Endothelial cell of umbilical vein (primary cell): ENCODE measurements around the gene HSP90AB1. TPM values are rescaled to one million over a fixed set of nuclear protein-coding genes. Genes with fewer than 3 reads are reported as not detected.

Source experiments
- BruUV-seq: library from RNA; stranded (reverse); fragments of 400-500 nt; replicated peaks from 2 replicates; lab custom pipeline; 2021; lab: Mats Ljungman, UMichigan
- CTCF ChIA-PET: fragments of 300-600, 350-600 bp; sonication (Branson Sonifier 250); formaldehyde crosslinking; loops from one replicate; lab custom pipeline; 2021; ENCODE audit warnings: antibody characterized with exemption, inconsistent platforms; lab: Charles Lee
- POLR2A ChIA-PET: fragments of 300-600, 350-600 bp; sonication (Branson Sonifier 250); formaldehyde crosslinking; loops from one replicate; lab custom pipeline; 2021; ENCODE audit warnings: antibody characterized with exemption, inconsistent platforms; lab: Charles Lee
- DNase-seq: peaks from one replicate; pipeline ENCODE4 v3.0.0-alpha.2; 2011; ENCODE audit warnings: low read depth, low spot score
- FAIRE-seq: peaks from 2 replicates; lab custom pipeline; 2011; peaks lifted over from hg19 to GRCh38; lab: Jason Lieb, UNC
- H2AFZ ChIP-seq: 2 replicates; pipeline ENCODE4 v1.6.0; 2012; ENCODE audit warnings: low read depth, low read length, control low read depth, inconsistent platforms
- H3K27ac ChIP-seq: 2 replicates; pipeline ENCODE4 v1.5.1; 2011; ENCODE audit warnings: low read depth, mild to moderate bottlenecking, control low read depth, low read length, moderate library complexity; ENCODE audit not compliant: insufficient read depth
- H3K27me3 ChIP-seq, 2 experiments: 2 replicates each; pipeline versions ENCODE4 v1.6.0 to v1.6.1; 2011; ENCODE audit warnings: low read length in 2 of 2, mixed read lengths in 1 of 2; ENCODE audit not compliant: control insufficient read depth in 2 of 2, insufficient read depth in 2 of 2
- H3K36me3 ChIP-seq, 2 experiments: 2 replicates in 1 of 2; 3 replicates in 1 of 2; pipeline ENCODE4 v1.5.1; 2011; ENCODE audit warnings: low read length in 2 of 2, mild to moderate bottlenecking in 1 of 2, moderate library complexity in 1 of 2; ENCODE audit not compliant: control insufficient read depth in 2 of 2, insufficient read depth in 2 of 2; ENCODE audit errors: extremely low read depth in 1 of 2
- H3K4me1 ChIP-seq: 3 replicates; pipeline ENCODE4 v1.5.1; 2011; ENCODE audit warnings: mild to moderate bottlenecking, low read length; ENCODE audit not compliant: control insufficient read depth, insufficient read depth; ENCODE audit errors: extremely low read depth
- H3K4me2 ChIP-seq: 2 replicates; pipeline ENCODE4 v1.6.1; 2011; ENCODE audit warnings: low read length, control low read depth, mixed read lengths; ENCODE audit not compliant: insufficient read depth
- H3K4me3 ChIP-seq, 3 experiments: fragments of 200-600 bp in 1 of 3; sonication (generic), shearing (Covaris generic) in 1 of 3; replicated peaks in 1 of 3; 2 replicates each; pipeline ENCODE4 v1.5.1; 2011 to 2016; ENCODE audit warnings: control low read depth in 3 of 3, low read length in 3 of 3, mild to moderate bottlenecking in 2 of 3, inconsistent platforms in 1 of 3, low read depth in 1 of 3, moderate library complexity in 1 of 3; ENCODE audit not compliant: insufficient read depth in 1 of 3
- H3K79me2 ChIP-seq: 2 replicates; pipeline ENCODE4 v1.6.0; 2012; ENCODE audit warnings: low read length, inconsistent platforms; ENCODE audit not compliant: control insufficient read depth, insufficient read depth
- H3K9ac ChIP-seq: replicated peaks from 2 replicates; pipeline ENCODE3; 2011; ENCODE audit warnings: low read length, control low read depth; ENCODE audit not compliant: insufficient read depth; ENCODE audit errors: extremely low read depth
- H3K9me1 ChIP-seq: replicated peaks from 3 replicates; pipeline ENCODE4 v1.6.0; 2011; ENCODE audit warnings: mild to moderate bottlenecking, low read length; ENCODE audit not compliant: control insufficient read depth, insufficient read depth; ENCODE audit errors: extremely low read depth
- H3K9me3 ChIP-seq: replicated peaks from 2 replicates; pipeline ENCODE4 v1.5.1; 2012; ENCODE audit warnings: low read length, inconsistent platforms; ENCODE audit not compliant: control insufficient read depth, insufficient read depth
- H4K20me1 ChIP-seq: replicated peaks from 2 replicates; pipeline ENCODE3; 2011; ENCODE audit warnings: mild to moderate bottlenecking, low read length; ENCODE audit not compliant: control insufficient read depth, insufficient read depth; ENCODE audit errors: extremely low read depth
- CTCF ChIP-seq, 2 donors: IDR thresholded peaks; 1 replicate in 1 of 2; 2 replicates in 1 of 2; pipeline ENCODE4 v1.5.1; 2011; ENCODE audit warnings: low read length in 2 of 2, mild to moderate bottlenecking in 2 of 2, moderate library complexity in 2 of 2, control low read depth in 1 of 2, inconsistent platforms in 1 of 2, low read depth in 1 of 2; ENCODE audit not compliant: insufficient read depth in 1 of 2; ENCODE audit errors: extremely low read depth in 1 of 2
- EZH2 ChIP-seq: IDR thresholded peaks from 2 replicates; pipeline ENCODE4 v1.6.1; 2012; ENCODE audit warnings: borderline replicate concordance, low read depth, mild to moderate bottlenecking, moderate library complexity, low read length, inconsistent platforms; ENCODE audit not compliant: severe bottlenecking
- FOS ChIP-seq: IDR thresholded peaks from 2 replicates; pipeline ENCODE4 v1.6.1; 2011; ENCODE audit warnings: mild to moderate bottlenecking, low read length, moderate library complexity, borderline replicate concordance; ENCODE audit not compliant: insufficient read depth
- GATA2 ChIP-seq: IDR thresholded peaks from 2 replicates; pipeline ENCODE4 v1.7.0; 2011; ENCODE audit warnings: low read depth, mild to moderate bottlenecking, moderate library complexity, mixed read lengths, low read length; ENCODE audit not compliant: insufficient read length, insufficient read depth
- JUN ChIP-seq: IDR thresholded peaks from 2 replicates; pipeline ENCODE4 v1.6.1; 2011; ENCODE audit warnings: borderline replicate concordance, low read depth; ENCODE audit not compliant: insufficient read length, insufficient read depth
- MAX ChIP-seq: IDR thresholded peaks from 2 replicates; pipeline ENCODE4 v1.6.1; 2011; ENCODE audit not compliant: insufficient read depth, insufficient read length
- MYC ChIP-seq: IDR thresholded peaks from one replicate; pipeline ENCODE4 v1.6.1; 2011; ENCODE audit warnings: mild to moderate bottlenecking, low read depth, low read length
- POLR2A ChIP-seq: IDR thresholded peaks from 2 replicates; pipeline ENCODE4 v1.6.1; 2012; ENCODE audit warnings: low read depth, mild to moderate bottlenecking, control low read depth, low read length
- POLR2AphosphoS5 ChIP-seq: IDR thresholded peaks from 2 replicates; pipeline ENCODE4 v1.6.1; 2012; ENCODE audit warnings: low read depth, mild to moderate bottlenecking, control low read depth, low read length, moderate library complexity; ENCODE audit not compliant: insufficient read depth
- dilution Hi-C: fragments of 300-500 bp; cut with MboI; formaldehyde crosslinking; loops from one replicate; pipeline ENCODE4 v1.15.0; 2019; ENCODE audit warnings: low sequenced_read_pairs; ENCODE audit not compliant: extremely low pct_ligation_motif_present
- intact Hi-C: fragments of 100-400 bp; cut with micrococcal nuclease; formaldehyde crosslinking; loops from one replicate; pipeline ENCODE4 v1.10.0; 2022
- polyA plus RNA-seq, 4 experiments: library from polyadenylated mRNA; depleted of rRNA in 3 of 4; stranded (reverse) in 3 of 4; unstranded in 1 of 4; fragments of >200 nt; gene quantifications; 2 replicates each; pipeline versions ENCODE4 v1.2.1 to v1.2.3, GENCODE V29; 2011 to 2012; ENCODE audit warnings: missing spikeins in 1 of 4
- total RNA-seq: library from RNA; stranded (reverse); gene quantifications from 2 replicates; pipeline ENCODE4 v1.2.3, GENCODE V29; 2021

Gene HSP90AB1
- total and polyA plus RNA-seq, 2 donors (not counting 3 experiments of a cell fraction or from before 2014, with no cell fraction given), result 824 to 1,201 TPM

- no peak overlapping the region for H3K9ac ChIP-seq
- BruUV-seq, result TSS peak; percentile 17
- FAIRE-seq, result no peak
- no peak overlapping the region for H3K27ac ChIP-seq
- intact Hi-C loops (no loop called here), dilution Hi-C loops (no loop called here)
- H3K9me3 ChIP-seq, result no peaks in the 10 kb centered on the region
- no peak overlapping the region for H2AFZ ChIP-seq
- peaks cover 13 to 37% of the 10 kb centered on the region in 2 experiments for H3K36me3 ChIP-seq
- H3K4me3 ChIP-seq, result no peak overlapping the region
- CTCF ChIA-PET, result interaction anchor here (1.6 kb wide), 1 partner anchor 13 kb away, joined by 5 read pairs; the partner anchor contains the start of gene AARS2
- POLR2A ChIA-PET, result no interaction called here
- no peak for DNase-seq
- TF ChIP-seq JUN (no peak), POLR2A (no peak), FOS (no peak), MYC (no peak), POLR2AphosphoS5 (no peak), MAX (no peak), EZH2 (no peak), CTCF (IDR thresholded peaks at IDR 0.05; ENCODE audit: extremely low read depth in 1 of 2, insufficient read depth in 1 of 2, low read depth in 1 of 2, low read length in 2 of 2) (no peak), GATA2 (no peak)
- peaks cover 6% of the 10 kb centered on the region for H3K4me1 ChIP-seq
- H3K4me2 ChIP-seq, result no peak overlapping the region
- peaks cover 24 to 31% of the 10 kb centered on the region in 2 experiments for H3K27me3 ChIP-seq
- no peaks in the 10 kb centered on the region for H3K79me2 ChIP-seq
- no peaks in the 10 kb centered on the region for H3K9me1 ChIP-seq
- H4K20me1 ChIP-seq, result no peaks in the 10 kb centered on the region
Measured at GRCh38 chr6:44300292-44300823, 53.5 kb downstream of the HSP90AB1 start.
